Neural crest cell (in vitro differentiated cells): ENCODE measurements around the gene MRTFB. TPM values are rescaled to one million over a fixed set of nuclear protein-coding genes. Genes with fewer than 3 reads are reported as not detected.

Source experiments
- DNase-seq: peaks from one replicate; pipeline ENCODE4 v3.0.0; 2021; ENCODE audit warnings: low read depth, mixed read lengths, low spot score
- H3K27ac Mint-ChIP-seq: one replicate; pipeline ENCODE4 v1.8.0; 2021; ENCODE audit warnings: mild to moderate bottlenecking, mixed read lengths; ENCODE audit not compliant: unreplicated experiment
- H3K27me3 Mint-ChIP-seq: 2 replicates; pipeline ENCODE4 v1.8.0; 2021; ENCODE audit warnings: low read depth, mild to moderate bottlenecking, mixed read lengths
- H3K36me3 Mint-ChIP-seq: 2 replicates; pipeline ENCODE4 v1.8.0; 2021; ENCODE audit warnings: low read depth, mild to moderate bottlenecking, mixed read lengths
- H3K4me1 Mint-ChIP-seq: 2 replicates; pipeline ENCODE4 v1.8.0; 2021; ENCODE audit warnings: mixed read lengths
- H3K4me3 Mint-ChIP-seq: one replicate; pipeline ENCODE4 v1.8.0; 2021; ENCODE audit warnings: mild to moderate bottlenecking, mixed read lengths
- H3K9me3 Mint-ChIP-seq: 2 replicates; pipeline ENCODE4 v1.8.0; 2021; ENCODE audit warnings: mixed read lengths
- total RNA-seq: library from RNA; stranded (reverse); gene quantifications from 2 replicates; pipeline ENCODE4 v1.2.1, GENCODE V29; 2021
- TF ChIP-seq, protein P1 (sequence below): fragments of 200-600 bp; sonication (generic); conservative IDR thresholded peaks from 2 replicates; pipeline ENCODE4 v1.5.0; 2021; ENCODE audit warnings: antibody characterized with exemption, mild to moderate bottlenecking

The MRTFB gene
- total RNA-seq, 1 donor from 2014 or later, result 54.8 TPM

DNA sequence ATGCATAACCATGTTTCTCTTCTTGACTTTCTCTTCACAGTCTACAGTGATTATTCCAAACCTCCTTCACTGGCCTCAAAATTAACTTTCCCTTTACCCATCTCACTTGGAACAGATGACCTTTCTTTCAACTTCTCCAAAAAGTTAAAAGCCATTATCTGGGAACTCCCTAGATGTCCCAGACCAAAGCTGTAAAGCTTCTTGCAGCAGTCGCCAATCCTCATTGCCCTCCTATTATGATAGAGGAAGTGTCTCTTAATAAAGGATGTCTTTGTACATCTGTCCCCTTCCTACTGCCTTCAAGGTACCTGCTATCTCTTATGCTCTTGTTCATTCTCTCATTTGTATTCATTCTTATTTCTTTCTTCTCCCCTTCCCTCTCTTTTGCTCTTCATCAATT is 127.5 kb downstream of the MRTFB start:
- peaks cover 10% of the 10 kb centered on the region for H3K36me3 Mint-ChIP-seq
- no peak for DNase-seq
- H3K4me3 Mint-ChIP-seq, result no peak overlapping the region
- no peaks in the 10 kb centered on the region for H3K9me3 Mint-ChIP-seq
- peaks cover 40% of the 10 kb centered on the region for H3K4me1 Mint-ChIP-seq
- TF ChIP-seq, protein P1, sequence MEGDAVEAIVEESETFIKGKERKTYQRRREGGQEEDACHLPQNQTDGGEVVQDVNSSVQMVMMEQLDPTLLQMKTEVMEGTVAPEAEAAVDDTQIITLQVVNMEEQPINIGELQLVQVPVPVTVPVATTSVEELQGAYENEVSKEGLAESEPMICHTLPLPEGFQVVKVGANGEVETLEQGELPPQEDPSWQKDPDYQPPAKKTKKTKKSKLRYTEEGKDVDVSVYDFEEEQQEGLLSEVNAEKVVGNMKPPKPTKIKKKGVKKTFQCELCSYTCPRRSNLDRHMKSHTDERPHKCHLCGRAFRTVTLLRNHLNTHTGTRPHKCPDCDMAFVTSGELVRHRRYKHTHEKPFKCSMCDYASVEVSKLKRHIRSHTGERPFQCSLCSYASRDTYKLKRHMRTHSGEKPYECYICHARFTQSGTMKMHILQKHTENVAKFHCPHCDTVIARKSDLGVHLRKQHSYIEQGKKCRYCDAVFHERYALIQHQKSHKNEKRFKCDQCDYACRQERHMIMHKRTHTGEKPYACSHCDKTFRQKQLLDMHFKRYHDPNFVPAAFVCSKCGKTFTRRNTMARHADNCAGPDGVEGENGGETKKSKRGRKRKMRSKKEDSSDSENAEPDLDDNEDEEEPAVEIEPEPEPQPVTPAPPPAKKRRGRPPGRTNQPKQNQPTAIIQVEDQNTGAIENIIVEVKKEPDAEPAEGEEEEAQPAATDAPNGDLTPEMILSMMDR, result no peak
- no peaks in the 10 kb centered on the region for H3K27me3 Mint-ChIP-seq
- H3K27ac Mint-ChIP-seq, result no peak overlapping the region

DNA sequence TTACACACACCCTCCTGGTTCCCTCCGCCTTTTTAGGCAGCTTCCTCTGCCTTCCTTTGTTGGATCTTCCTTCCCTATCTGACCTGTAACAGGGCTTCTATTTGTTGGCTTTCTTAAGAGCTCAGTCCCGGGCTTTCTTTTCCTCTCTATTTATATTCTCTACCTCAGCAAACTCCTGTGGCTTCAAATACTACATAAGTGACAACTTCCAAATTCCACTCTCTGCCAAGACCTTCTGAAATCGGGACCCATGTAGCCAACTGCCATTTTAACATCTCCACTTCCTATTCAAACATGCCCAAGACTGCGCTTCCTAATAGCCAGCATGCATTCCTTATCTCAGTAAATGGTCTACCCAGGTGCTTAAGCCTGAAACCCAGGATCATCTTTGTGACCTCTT is 128.1 kb downstream of the MRTFB start:
- TF ChIP-seq, protein P1, result no peak
- Mint-ChIP-seq H3K4me1 (peaks cover 37% of the 10 kb centered on the region), H3K9me3 (no peaks in the 10 kb centered on the region), H3K4me3 (no peak overlapping the region), H3K36me3 (peaks cover 10% of the 10 kb centered on the region), H3K27ac (no peak overlapping the region), H3K27me3 (no peaks in the 10 kb centered on the region)
- no peak for DNase-seq

DNA sequence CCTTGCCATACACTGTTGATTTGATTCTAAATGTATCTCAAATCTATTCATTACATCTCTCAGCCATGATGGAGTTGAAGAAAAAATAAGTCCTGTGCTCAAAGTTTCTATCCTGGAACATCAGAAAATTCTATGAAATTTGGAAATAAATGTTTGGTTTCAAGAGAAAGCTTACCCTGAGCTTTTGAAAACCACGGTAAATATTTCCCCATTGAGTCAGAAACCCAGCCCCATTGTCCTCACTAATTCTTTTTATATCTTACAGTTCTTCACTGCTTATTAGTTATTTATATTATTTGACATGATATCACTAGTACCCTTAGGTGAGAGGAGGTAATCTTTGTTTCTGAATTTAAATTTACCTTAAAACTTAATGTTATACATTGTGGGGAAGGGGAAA is 128.5 kb downstream of the MRTFB start:
- no peaks in the 10 kb centered on the region for H3K9me3 Mint-ChIP-seq
- H3K27ac Mint-ChIP-seq, result no peak overlapping the region
- H3K4me1 Mint-ChIP-seq, result peaks cover 36% of the 10 kb centered on the region
- H3K27me3 Mint-ChIP-seq, result no peaks in the 10 kb centered on the region
- H3K4me3 Mint-ChIP-seq, result no peak overlapping the region
- DNase-seq, result no peak
- peaks cover 10% of the 10 kb centered on the region for H3K36me3 Mint-ChIP-seq
- TF ChIP-seq, protein P1, result no peak

DNA sequence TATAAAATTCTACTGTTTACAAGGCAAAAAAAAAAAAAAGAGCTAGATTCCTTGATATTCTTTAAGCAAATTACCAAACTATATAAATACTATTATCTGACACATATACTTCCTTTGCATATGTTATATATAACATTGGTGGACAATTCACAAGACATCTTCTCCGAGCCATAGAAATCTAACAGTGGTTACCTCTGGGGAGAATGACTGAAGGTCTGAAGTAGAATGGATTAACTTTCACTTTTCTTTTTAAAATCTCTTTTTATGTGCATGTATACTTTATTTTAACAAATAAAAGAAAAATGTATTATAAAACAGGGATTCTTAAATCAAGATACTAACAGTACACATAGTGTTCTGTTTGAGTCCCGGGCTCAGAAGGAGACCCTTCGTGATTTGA is 131.0 kb downstream of the MRTFB start:
- peaks cover 17% of the 10 kb centered on the region for H3K4me1 Mint-ChIP-seq
- H3K9me3 Mint-ChIP-seq, result no peaks in the 10 kb centered on the region
- H3K27me3 Mint-ChIP-seq, result no peaks in the 10 kb centered on the region
- no peak overlapping the region for H3K4me3 Mint-ChIP-seq
- DNase-seq, result no peak
- no peak overlapping the region for H3K27ac Mint-ChIP-seq
- TF ChIP-seq, protein P1, result no peak
- peaks cover 10% of the 10 kb centered on the region for H3K36me3 Mint-ChIP-seq

DNA sequence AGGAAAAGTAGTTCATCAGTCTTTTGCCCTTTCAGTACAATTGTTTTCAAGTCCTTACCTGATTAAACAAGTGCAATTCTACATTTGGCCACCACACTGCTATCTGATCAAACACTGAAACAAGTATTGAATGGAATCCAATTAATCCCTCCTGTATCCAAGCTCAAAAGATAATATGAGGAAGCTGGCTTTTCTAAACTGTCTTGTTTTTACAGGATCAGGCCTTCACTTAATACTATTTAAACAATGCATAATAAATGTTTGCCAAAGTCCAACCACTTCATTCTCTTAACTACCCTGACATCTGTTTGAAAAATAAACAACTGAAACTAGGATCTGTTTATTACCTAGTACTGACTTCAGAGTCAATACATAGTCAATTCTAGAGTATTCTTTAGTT is 131.6 kb downstream of the MRTFB start:
- no peak for DNase-seq
- Mint-ChIP-seq H3K36me3 (peaks cover 10% of the 10 kb centered on the region), H3K27ac (no peak overlapping the region), H3K9me3 (no peaks in the 10 kb centered on the region), H3K4me1 (peaks cover 13% of the 10 kb centered on the region), H3K27me3 (no peaks in the 10 kb centered on the region), H3K4me3 (no peak overlapping the region)
- TF ChIP-seq, protein P1, result peak; percentile 52

DNA sequence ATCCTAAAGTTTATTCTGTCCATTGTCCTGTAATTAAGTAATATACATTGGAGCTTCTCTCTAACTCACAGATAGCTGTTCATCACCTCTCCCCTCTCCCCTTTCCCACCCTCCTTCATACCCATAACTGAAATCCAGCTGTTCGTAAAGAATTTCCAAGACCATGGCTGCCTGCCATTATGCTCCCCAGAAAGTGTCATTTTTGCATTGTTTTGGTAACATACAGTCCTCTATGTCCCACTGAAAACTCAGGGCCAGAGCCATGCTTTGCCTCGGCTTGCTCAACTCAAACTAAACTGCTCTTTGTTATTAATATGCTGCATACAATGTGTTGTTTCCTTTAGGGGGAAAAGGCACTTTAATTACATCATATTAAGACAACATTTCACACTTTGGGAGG is 132.0 kb downstream of the MRTFB start:
- Mint-ChIP-seq H3K4me1 (peaks cover 13% of the 10 kb centered on the region), H3K27me3 (no peaks in the 10 kb centered on the region), H3K4me3 (no peak overlapping the region), H3K9me3 (no peaks in the 10 kb centered on the region), H3K36me3 (peaks cover 10% of the 10 kb centered on the region), H3K27ac (no peak overlapping the region)
- DNase-seq, result no peak
- TF ChIP-seq, protein P1, result no peak
